IMR-90 (cell line): ENCODE results near the gene GALNT13. TPM values are rescaled to one million over a fixed set of nuclear protein-coding genes. Genes with fewer than 3 reads are reported as not detected.

Source experiments
- ATAC-seq: fragments of 200-7000 bp; cut with Tn5 transposase; 2 replicates; pipeline ENCODE4 v1.9.1; 2020; ENCODE audit warnings: low read depth, mild to moderate bottlenecking, moderate library complexity
- BruUV-seq: library from RNA; stranded (reverse); fragments of 400-500 nt; replicated peaks from 2 replicates; lab custom pipeline; 2021; lab: Mats Ljungman, UMichigan
- CTCF ChIA-PET: fragments of 300-600 bp; formaldehyde crosslinking; extraction: SDS; loops from one replicate; lab custom pipeline; 2021; ENCODE audit warnings: antibody characterized with exemption; lab: Yijun Ruan, JAX
- POLR2A ChIA-PET: fragments of 300-600 bp; sonication (Branson Sonifier 250); formaldehyde crosslinking; loops from one replicate; lab custom pipeline; 2022; ENCODE audit warnings: antibody characterized with exemption; ENCODE audit not compliant: unreplicated experiment; lab: Charles Lee
- DNase-seq: peaks from one replicate; pipeline ENCODE4 v3.0.0; 2013
- H2AFZ ChIP-seq: replicated peaks from 2 replicates; pipeline ENCODE3; 2013; ENCODE audit warnings: low read length, mild to moderate bottlenecking; ENCODE audit not compliant: poor library complexity
- H2AK5ac ChIP-seq: 2 replicates; pipeline ENCODE4 v1.6.1; 2013; ENCODE audit warnings: low read depth, low read length, inconsistent platforms
- H2AK9ac ChIP-seq: replicated peaks from 2 replicates; pipeline ENCODE3; 2013; ENCODE audit warnings: mild to moderate bottlenecking, low read depth, low read length, moderate library complexity; ENCODE audit not compliant: poor library complexity
- H2BK120ac ChIP-seq: 2 replicates; pipeline ENCODE4 v1.6.1; 2013; ENCODE audit warnings: low read depth, low read length, inconsistent platforms
- H2BK15ac ChIP-seq: 3 replicates; pipeline ENCODE4 v1.6.1; 2013; ENCODE audit warnings: low read depth, low read length, inconsistent platforms
- H2BK20ac ChIP-seq: 2 replicates; pipeline ENCODE4 v1.6.1; 2013; ENCODE audit warnings: low read depth, mild to moderate bottlenecking, inconsistent platforms, low read length, moderate library complexity
- H2BK5ac ChIP-seq: 2 replicates; pipeline ENCODE4 v1.6.1; 2013; ENCODE audit warnings: mild to moderate bottlenecking, low read depth, low read length, inconsistent platforms; ENCODE audit not compliant: poor library complexity, severe bottlenecking
- H3K14ac ChIP-seq: replicated peaks from 2 replicates; pipeline ENCODE4 v1.6.1; 2013; ENCODE audit warnings: low read depth, low read length, inconsistent platforms
- H3K18ac ChIP-seq: 2 replicates; pipeline ENCODE4 v1.6.1; 2013; ENCODE audit warnings: low read depth, low read length, control low read depth
- H3K23ac ChIP-seq: 2 replicates; pipeline ENCODE4 v1.6.1; 2013; ENCODE audit warnings: low read depth, low read length, inconsistent platforms
- H3K27ac ChIP-seq: 2 replicates; pipeline ENCODE4 v1.5.1; 2013; ENCODE audit warnings: mild to moderate bottlenecking, control low read depth, low read length; ENCODE audit not compliant: insufficient read depth
- H3K27me3 ChIP-seq: 2 replicates; pipeline ENCODE4 v1.6.1; 2013; ENCODE audit warnings: low read length; ENCODE audit not compliant: control insufficient read depth, insufficient read depth
- H3K36me3 ChIP-seq: 2 replicates; pipeline ENCODE4 v1.6.1; 2013; ENCODE audit warnings: low read length, mixed read lengths; ENCODE audit not compliant: control insufficient read depth, insufficient read depth
- H3K4ac ChIP-seq: 2 replicates; pipeline ENCODE4 v1.6.1; 2013; ENCODE audit warnings: low read depth, low read length, inconsistent platforms
- H3K4me1 ChIP-seq: 2 replicates; pipeline ENCODE4 v1.6.1; 2013; ENCODE audit warnings: low read length, mixed read lengths; ENCODE audit not compliant: control insufficient read depth, insufficient read depth
- H3K4me2 ChIP-seq: 2 replicates; pipeline ENCODE4 v1.6.1; 2013; ENCODE audit warnings: low read depth, mild to moderate bottlenecking, control low read depth, low read length, moderate library complexity
- H3K4me3 ChIP-seq: 2 replicates; pipeline ENCODE4 v1.5.1; 2013; ENCODE audit warnings: low read depth, mild to moderate bottlenecking, control low read depth, low read length, moderate library complexity; ENCODE audit not compliant: insufficient read depth
- H3K56ac ChIP-seq: 2 replicates; pipeline ENCODE4 v1.6.1; 2013; ENCODE audit warnings: low read length, inconsistent platforms; ENCODE audit not compliant: insufficient read depth; ENCODE audit errors: extremely low read depth
- H3K79me1 ChIP-seq, 2 experiments: 2 replicates each; pipeline ENCODE4 v1.6.1; 2013; ENCODE audit warnings: low read length in 2 of 2, inconsistent platforms in 1 of 2, low read depth in 1 of 2
- H3K9ac ChIP-seq: 2 replicates; pipeline ENCODE4 v1.6.1; 2013; ENCODE audit warnings: low read depth, low read length, control low read depth
- H3K9me1 ChIP-seq: 2 replicates; pipeline ENCODE4 v1.6.1; 2013; ENCODE audit warnings: low read length, inconsistent platforms; ENCODE audit not compliant: insufficient read depth
- H3K9me3 ChIP-seq: 2 replicates; pipeline ENCODE4 v1.6.1; 2013; ENCODE audit warnings: low read length; ENCODE audit not compliant: control insufficient read depth, insufficient read depth
- H4K20me1 ChIP-seq: 2 replicates; pipeline ENCODE4 v1.6.1; 2013; ENCODE audit warnings: low read length, inconsistent platforms; ENCODE audit not compliant: insufficient read depth
- H4K5ac ChIP-seq: 2 replicates; pipeline ENCODE4 v1.6.1; 2013; ENCODE audit warnings: mild to moderate bottlenecking, low read depth, low read length, control low read depth
- H4K8ac ChIP-seq, 2 experiments: 2 replicates each; pipeline ENCODE4 v1.6.1; 2013; ENCODE audit warnings: low read depth in 2 of 2, low read length in 2 of 2, control low read depth in 1 of 2, inconsistent platforms in 1 of 2
- H4K91ac ChIP-seq: 2 replicates; pipeline ENCODE4 v1.6.1; 2013; ENCODE audit warnings: low read depth, low read length, inconsistent platforms; ENCODE audit not compliant: insufficient read depth
- BHLHE40 ChIP-seq: fragments of 150-350 bp; IDR thresholded peaks from 2 replicates; pipeline ENCODE4 v1.6.1; 2016; ENCODE audit warnings: mild to moderate bottlenecking, low read depth, low read length
- CEBPB ChIP-seq: IDR thresholded peaks from 2 replicates; pipeline ENCODE4 v1.6.1; 2012; ENCODE audit warnings: low read depth, low read length, improper control_type of control experiment
- CHD1 ChIP-seq: IDR thresholded peaks from 2 replicates; pipeline ENCODE4 v1.6.1; 2012; ENCODE audit warnings: low read depth, low read length, improper control_type of control experiment
- CTCF ChIP-seq: conservative IDR thresholded peaks from 2 replicates; pipeline ENCODE4 v1.5.1; 2012; ENCODE audit warnings: mild to moderate bottlenecking, low read depth, low read length, improper control_type of control experiment
- ELK1 ChIP-seq: fragments of 150-350 bp; IDR thresholded peaks from 2 replicates; pipeline ENCODE4 v1.6.1; 2016; ENCODE audit warnings: low read depth, mild to moderate bottlenecking, low read length, moderate library complexity, borderline replicate concordance
- FOS ChIP-seq: fragments of 150-350 bp; IDR thresholded peaks from 2 replicates; pipeline ENCODE4 v1.6.1; 2016; ENCODE audit warnings: low read depth, low read length
- MAFK ChIP-seq: IDR thresholded peaks from 2 replicates; pipeline ENCODE4 v1.6.1; 2012; ENCODE audit warnings: low read depth, low read length, improper control_type of control experiment
- MAZ ChIP-seq: IDR thresholded peaks from 2 replicates; pipeline ENCODE4 v1.6.1; 2012; ENCODE audit warnings: low read depth, mild to moderate bottlenecking, low read length, improper control_type of control experiment, moderate library complexity, borderline replicate concordance
- MXI1 ChIP-seq: IDR thresholded peaks from 2 replicates; pipeline ENCODE4 v1.6.1; 2012; ENCODE audit warnings: low read depth, mild to moderate bottlenecking, low read length, moderate library complexity, borderline replicate concordance
- NFE2L2 ChIP-seq: fragments of 150-350 bp; IDR thresholded peaks from 2 replicates; pipeline ENCODE4 v1.6.1; 2016; ENCODE audit warnings: low read depth, mild to moderate bottlenecking, low read length
- POLR2A ChIP-seq: IDR thresholded peaks from 2 replicates; pipeline ENCODE4 v1.6.1; 2012; ENCODE audit warnings: mild to moderate bottlenecking, low read depth, low read length
- RAD21 ChIP-seq: IDR thresholded peaks from 2 replicates; pipeline ENCODE4 v1.6.1; 2012; ENCODE audit warnings: low read length, improper control_type of control experiment
- RCOR1 ChIP-seq: IDR thresholded peaks from 2 replicates; pipeline ENCODE4 v1.6.1; 2012; ENCODE audit warnings: mild to moderate bottlenecking, low read length, improper control_type of control experiment; ENCODE audit not compliant: insufficient replicate concordance
- RFX5 ChIP-seq: IDR thresholded peaks from 2 replicates; pipeline ENCODE4 v1.8.0; 2012; ENCODE audit warnings: low read depth, mild to moderate bottlenecking, low read length, moderate library complexity
- SMC3 ChIP-seq: fragments of 150-350 bp; IDR thresholded peaks from 2 replicates; pipeline ENCODE4 v1.6.1; 2016; ENCODE audit warnings: low read depth, mild to moderate bottlenecking, antibody characterized with exemption, low read length, moderate library complexity
- USF2 ChIP-seq: fragments of 150-350 bp; IDR thresholded peaks from 2 replicates; pipeline ENCODE4 v1.6.1; 2017; ENCODE audit warnings: mild to moderate bottlenecking, antibody characterized with exemption, low read length, low read depth
- WGBS, 2 experiments: methylation state at CpG; one replicate each; pipeline versions ENCODE4 v1.1.5 to v1.1.7; 2013; ENCODE audit warnings: missing lambda C conversion rate in 2 of 2; ENCODE audit not compliant: insufficient read length in 1 of 2; ENCODE audit errors: extremely low coverage in 2 of 2; 5-methylcytosine and 5-hydroxymethylcytosine counted together
- dilution Hi-C: fragments of 300-500 bp; cut with HindIII; formaldehyde crosslinking; loops from one replicate; pipeline ENCODE4 v1.14.3; 2018; ENCODE audit warnings: low sequenced_read_pairs; ENCODE audit not compliant: unreplicated experiment
- in situ Hi-C: fragments of 300-500 bp; cut with MboI; formaldehyde crosslinking; loops from 3 replicates; pipeline ENCODE4 v1.14.3; 2019; ENCODE audit warnings: low sequenced_read_pairs, inconsistent platforms, mixed read lengths
- intact Hi-C: fragments of 100-400 bp; cut with micrococcal nuclease; formaldehyde crosslinking; loops from 2 replicates; pipeline ENCODE4 v1.10.0; 2022
- polyA plus RNA-seq, 3 experiments: library from polyadenylated mRNA; depleted of rRNA; stranded (reverse); fragments of >200 nt; gene quantifications; 2 replicates each; pipeline ENCODE4 v1.2.3, GENCODE V29; 2012; ENCODE audit warnings: low replicate concordance in 1 of 3
- total RNA-seq: library from RNA; depleted of rRNA; stranded (reverse); fragments of >200 nt; gene quantifications from 2 replicates; pipeline ENCODE4 v1.2.3, GENCODE V29; 2012

The GALNT13 gene
- total and polyA plus RNA-seq, 2 of the 4 experiments (the other 2 are of a cell fraction): 0.03 TPM; not detected in 1

GRCh38 chr2:154428022-154428421, 556.3 kb downstream of the GALNT13 start:
- H3K23ac ChIP-seq: no peak overlapping the region
- no peak overlapping the region for H3K27ac ChIP-seq
- no peak overlapping the region for H3K9ac ChIP-seq
- no peak overlapping the region for H2AK5ac ChIP-seq
- no peaks in the 10 kb centered on the region for H3K79me1 ChIP-seq
- no peaks in the 10 kb centered on the region for H3K27me3 ChIP-seq
- peaks cover 9% of the 10 kb centered on the region for H3K9me3 ChIP-seq
- H3K4ac ChIP-seq: no peak overlapping the region
- POLR2A ChIA-PET: no interaction called here
- H2AFZ ChIP-seq: no peak overlapping the region
- H2BK120ac ChIP-seq: no peak overlapping the region
- H4K91ac ChIP-seq: no peak overlapping the region
- CTCF ChIA-PET: no interaction called here
- in situ Hi-C loops: no loop called here
- DNase-seq (no peak), ATAC-seq (no peak)
- no peak overlapping the region for H2BK20ac ChIP-seq
- no peak overlapping the region for H2AK9ac ChIP-seq
- H4K20me1 ChIP-seq: no peaks in the 10 kb centered on the region
- H3K4me2 ChIP-seq: no peak overlapping the region
- H3K4me1 ChIP-seq: no peaks in the 10 kb centered on the region
- intact Hi-C loops: no loop called here
- H3K9me1 ChIP-seq: no peaks in the 10 kb centered on the region
- no peak overlapping the region for H4K8ac ChIP-seq
- dilution Hi-C loops: no loop called here
- H3K18ac ChIP-seq: no peak overlapping the region
- no peak for TF ChIP-seq NFE2L2
- no peak for TF ChIP-seq MAZ
- TF ChIP-seq FOS: no peak
- no peak for TF ChIP-seq SMC3
- no peak for TF ChIP-seq MXI1
- no peak for TF ChIP-seq MAFK
- no peak for TF ChIP-seq CEBPB
- TF ChIP-seq RAD21: no peak
- TF ChIP-seq BHLHE40: no peak
- no peak for TF ChIP-seq RFX5
- TF ChIP-seq RCOR1: no peak
- TF ChIP-seq CHD1: no peak
- no peak for TF ChIP-seq ELK1
- no peak for TF ChIP-seq POLR2A
- TF ChIP-seq CTCF: no peak
- TF ChIP-seq USF2: no peak
- no peak overlapping the region for H2BK15ac ChIP-seq
- BruUV-seq: no TSS peak
- no peak overlapping the region for H4K5ac ChIP-seq
- no CpG with 5 or more reads among the region's 8 CpGs for WGBS, 2 experiments
- H3K14ac ChIP-seq: no peak overlapping the region
- H3K4me3 ChIP-seq: no peak overlapping the region
- no peak overlapping the region for H3K56ac ChIP-seq
- no peak overlapping the region for H2BK5ac ChIP-seq
- H3K36me3 ChIP-seq: no peaks in the 10 kb centered on the region
